Inflammatory macrophage (primary cell): ENCODE measurements around the gene HSD17B10.
"Not testable (repeated sequence)": the region's sequence is repeated elsewhere in the genome, so short reads cannot be mapped to it uniquely, and the experiment has no call there.

Source experiments
- DNase-seq, 2 donors: peaks; one replicate each; pipeline ENCODE4 v3.0.0-alpha.2; 2020 to 2022
- total RNA-seq, 18 experiments: gene quantifications; one replicate each; lab custom pipeline; 2026; ENCODE audit warnings: mixed read lengths in 6 of 18, inconsistent platforms in 2 of 18; lab: John Stamatoyannopoulos, UW

The HSD17B10 gene
- total RNA-seq = 16.6 to 37.8 (median 28.0) reads per million in 18 experiments

DNA sequence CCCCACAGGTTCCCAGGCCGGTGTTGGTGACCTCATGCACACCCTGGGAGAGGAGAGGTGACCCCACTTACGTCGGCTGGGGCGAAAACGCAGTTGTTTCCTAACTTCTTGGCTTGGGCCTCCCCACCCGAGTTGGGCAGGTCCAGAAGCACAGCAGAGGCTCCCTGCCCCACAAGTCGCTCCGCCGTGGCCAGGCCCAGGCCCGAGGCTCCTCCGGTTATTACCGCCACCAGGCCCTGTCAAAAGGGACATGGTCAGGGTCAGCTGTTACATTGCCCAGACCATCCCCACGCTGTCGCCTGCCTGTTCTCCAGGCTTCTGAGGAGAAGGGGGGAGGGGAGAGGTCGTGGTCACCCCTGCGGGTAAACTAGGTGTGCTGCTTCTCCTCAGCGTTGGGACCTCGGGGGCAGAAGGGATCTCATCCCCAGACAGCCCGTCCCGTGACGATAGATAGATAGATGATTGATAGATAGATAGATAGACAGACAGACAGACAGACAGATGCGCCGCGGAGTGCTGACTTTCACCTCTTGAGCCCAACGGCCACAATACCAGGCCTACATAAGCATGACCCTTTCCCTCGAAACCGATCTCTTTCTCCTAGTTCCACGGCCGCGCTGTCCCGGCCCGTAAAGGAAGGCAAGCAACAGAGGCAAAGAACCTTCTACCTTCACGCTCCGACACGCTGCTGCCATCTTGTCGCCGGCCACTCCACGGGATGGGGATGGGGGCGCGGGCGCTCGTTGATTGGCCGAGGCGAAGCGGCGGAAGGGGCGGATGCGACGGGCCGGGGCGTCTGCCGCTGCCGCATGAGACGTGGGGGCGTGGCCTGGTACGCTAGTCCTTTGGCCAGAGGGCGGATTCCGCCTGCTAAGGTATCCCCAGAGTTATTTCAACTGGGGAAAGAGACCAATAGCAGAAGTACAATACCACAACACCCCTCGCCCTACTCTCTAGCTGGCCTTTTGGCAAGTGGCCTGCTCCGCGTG, at the start of gene HSD17B10:
Gene HSD17B10 (minus strand): TSS at position 720 of the 989 bp plus-strand sequence. CDS start 25 bp downstream, at position 695.
- peak; percentile 89 to 92 for DNase-seq

DNA sequence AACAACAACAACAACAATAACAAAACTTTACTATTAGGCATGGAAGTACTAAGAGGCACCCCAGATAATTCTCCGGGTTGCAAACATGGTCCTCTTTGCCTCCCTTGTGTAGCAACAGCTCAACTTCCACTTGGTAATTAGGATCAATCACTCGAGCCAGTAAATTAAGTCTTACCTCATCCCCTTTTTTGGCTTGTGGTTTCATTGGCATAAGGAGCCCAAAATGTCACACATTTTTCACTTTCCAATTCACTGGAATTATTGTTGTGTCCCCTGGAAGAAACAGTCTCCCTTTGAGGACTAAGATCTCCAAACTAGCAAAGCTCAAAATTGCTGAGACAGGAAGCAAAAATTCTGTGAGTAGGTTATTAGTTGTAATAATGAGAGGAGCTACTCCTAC, 49.2 kb upstream of the HSD17B10 start:
- DNase-seq = no peak

DNA sequence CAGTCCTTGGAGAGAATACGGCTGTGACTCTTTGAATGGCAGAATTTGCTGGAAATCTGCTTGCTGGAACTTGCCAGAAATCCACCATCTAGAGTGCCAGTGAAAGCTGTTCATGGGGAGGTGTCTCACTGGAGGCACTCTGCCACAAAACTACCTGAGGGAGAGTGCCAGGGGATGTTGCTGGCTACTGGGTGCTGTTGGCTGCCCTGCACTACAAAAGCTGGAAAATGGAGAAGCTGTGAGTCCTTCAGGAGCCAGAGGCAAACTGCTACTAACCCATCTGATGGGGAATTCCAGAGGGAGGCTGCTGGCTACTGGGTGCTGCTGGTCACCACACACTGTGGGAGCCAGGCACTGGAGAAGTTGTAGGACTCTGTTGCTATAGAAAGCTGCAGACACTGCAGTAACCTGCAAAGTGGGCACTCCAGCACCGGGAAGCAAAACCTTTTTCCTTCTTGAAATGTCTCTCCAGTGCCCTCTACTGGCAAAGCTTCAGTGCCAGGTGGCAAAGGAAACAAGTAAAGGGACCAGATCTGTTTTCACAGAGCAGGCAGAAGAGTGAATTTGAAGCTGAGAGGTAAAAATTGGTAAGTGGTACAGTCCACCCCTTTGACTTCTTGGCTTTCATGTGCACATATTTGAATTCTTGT, 47.8 kb upstream of the HSD17B10 start:
- DNase-seq = peak; percentile 23 to 37

DNA sequence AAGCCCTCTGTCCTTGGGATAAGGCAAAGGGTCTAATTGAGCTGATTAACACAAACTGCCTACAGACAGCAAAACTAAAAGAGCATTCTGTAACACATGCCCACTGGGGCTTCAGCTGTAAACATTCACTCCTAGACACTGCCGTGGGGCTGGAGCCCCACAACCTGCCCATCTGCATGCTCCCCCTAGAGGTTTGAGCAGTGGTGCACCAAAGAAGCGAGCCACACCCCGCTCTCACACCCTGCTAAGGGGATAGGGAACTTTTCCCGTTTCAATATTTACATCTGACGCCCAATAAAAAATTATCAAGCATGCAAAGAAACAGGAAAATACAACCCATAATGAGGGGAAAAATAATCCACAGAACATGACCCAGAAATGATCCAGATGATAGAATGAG, 46.9 kb upstream of the HSD17B10 start:
- DNase-seq = no peak

DNA sequence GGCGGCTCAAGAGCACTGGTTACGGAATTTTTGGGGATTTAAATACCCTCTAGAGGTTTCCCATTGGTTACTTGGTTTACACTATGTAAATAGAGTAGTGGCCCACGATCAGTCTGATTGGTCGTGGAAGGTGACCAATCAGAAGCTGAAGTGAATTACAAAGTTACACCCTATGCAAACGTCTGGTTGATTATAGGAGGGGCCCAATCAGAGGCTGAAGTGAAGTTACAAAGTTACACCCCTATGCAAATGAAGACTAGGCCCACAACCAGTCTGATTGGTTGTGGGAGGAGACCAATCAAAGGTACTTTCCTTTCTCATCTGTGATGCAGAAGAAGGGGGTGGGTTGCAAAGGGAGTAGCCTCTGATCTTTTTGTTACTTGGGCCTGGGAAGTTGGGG, 45.1 kb upstream of the HSD17B10 start:
- no peak for DNase-seq

DNA sequence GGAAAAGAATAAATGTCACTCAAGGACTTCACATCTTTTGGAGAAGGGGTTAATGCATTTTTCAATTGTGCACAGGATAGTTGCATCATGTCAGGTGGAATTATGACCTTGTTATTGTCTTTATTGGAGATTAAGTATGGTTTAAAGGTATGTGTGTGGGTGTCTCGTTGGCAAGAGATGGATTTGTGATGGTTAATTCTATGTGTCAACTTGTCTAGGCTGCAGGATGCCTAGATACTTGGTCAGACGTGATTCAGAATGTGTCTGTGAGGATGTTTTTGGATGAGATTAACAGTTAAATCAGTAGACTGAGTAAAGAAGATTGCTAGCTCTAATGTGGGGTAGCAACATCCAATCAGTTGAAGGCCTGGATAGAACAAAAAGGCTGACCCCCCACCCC, 42.2 kb upstream of the HSD17B10 start:
- DNase-seq = no peak

DNA sequence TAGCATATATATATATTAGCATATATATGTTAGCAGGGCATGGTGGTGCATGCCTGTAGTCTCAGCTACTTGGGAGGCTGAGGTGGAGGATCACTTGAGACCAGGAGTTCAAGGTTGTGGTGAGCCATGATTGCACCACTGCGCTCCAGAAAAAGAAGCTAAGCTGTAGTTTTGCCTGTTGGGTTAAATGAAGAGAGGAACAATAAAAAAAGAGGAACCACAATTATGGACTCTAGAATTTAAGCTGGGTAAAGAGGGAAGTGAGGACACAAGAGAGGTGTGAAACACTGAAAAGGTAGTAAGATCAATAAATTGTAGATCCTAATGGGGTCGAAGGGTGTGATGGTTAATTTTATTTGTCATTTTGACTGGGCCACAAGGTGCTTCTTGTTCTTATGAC, 40.5 kb upstream of the HSD17B10 start:
- peak; percentile 24 to 60 for DNase-seq

DNA sequence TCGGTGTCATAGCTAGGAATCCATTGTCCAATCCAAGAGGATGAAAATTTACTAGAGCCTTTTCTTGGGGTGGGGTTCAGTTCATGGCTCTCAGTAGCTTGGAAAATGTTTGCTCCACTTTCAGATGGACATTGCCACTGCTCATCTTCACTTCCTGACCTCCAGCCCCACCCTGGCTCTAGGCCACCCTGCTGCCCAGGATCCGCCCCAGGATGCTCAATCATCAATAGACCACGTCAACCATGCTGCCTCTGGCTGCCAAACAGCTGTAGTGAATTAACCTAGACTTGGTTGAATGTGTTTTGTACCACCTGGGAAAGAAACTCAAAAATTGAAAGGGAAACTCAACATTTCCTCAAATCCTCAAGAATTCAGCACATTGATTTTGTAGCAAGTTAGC, 37.2 kb upstream of the HSD17B10 start:
- DNase-seq = no peak

DNA sequence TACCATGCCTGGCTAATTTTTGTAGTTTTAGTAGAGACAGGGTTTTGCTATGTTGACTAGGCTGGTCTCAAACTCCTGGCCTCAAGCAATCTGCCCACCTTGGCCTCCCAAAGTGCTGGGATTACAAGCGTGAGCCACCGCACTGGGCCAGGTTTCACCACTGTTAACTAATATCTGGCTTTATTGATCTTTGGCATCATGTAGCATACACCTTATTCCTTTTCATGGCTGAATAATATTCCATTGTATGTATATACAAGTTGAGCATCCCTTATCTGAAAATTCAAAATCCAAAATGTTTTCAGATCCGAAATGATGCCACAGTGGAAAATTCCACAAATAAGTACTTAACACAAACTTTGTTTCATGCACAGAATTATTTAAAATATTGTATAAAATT, 34.5 kb upstream of the HSD17B10 start:
- DNase-seq = not testable (repeated sequence)

DNA sequence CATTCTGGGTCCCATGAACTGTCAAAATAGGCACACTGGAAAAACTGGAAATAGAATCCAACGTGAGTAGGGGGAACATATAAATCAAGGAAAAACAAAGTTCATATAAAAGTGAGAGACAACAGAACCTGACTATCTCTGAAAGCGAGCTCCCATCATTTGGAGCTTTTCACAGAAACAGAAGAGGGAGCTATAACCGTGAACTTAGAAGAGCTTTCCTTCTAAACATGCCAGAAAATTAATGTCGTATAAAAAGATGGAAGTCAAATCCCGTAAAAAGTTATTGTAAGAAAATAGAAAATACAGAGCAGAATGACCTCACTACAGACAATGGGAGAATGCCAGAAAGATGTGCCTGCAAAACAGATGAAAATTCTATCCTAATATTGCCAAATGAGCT, 23.9 kb upstream of the HSD17B10 start:
- no peak for DNase-seq

DNA sequence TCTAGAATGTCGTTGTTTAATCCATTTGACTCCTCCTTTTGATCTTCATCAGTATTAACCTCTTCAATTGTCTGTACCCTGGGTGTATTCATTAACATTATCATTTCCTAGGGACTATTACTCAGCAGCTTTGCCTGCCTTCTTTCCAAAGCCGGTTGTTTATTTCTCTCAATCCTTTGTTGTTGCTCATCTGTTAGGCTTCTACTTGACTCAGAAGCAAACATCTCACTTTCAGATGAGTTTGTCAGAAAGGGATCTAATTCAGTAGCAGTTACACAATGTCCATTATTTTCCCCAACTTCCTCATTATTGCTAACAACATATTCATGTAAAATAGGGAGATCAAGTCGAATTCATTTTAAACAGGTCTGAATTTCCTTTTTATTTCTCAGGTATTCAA, 22.1 kb upstream of the HSD17B10 start:
- peak; percentile 11 to 48 for DNase-seq

DNA sequence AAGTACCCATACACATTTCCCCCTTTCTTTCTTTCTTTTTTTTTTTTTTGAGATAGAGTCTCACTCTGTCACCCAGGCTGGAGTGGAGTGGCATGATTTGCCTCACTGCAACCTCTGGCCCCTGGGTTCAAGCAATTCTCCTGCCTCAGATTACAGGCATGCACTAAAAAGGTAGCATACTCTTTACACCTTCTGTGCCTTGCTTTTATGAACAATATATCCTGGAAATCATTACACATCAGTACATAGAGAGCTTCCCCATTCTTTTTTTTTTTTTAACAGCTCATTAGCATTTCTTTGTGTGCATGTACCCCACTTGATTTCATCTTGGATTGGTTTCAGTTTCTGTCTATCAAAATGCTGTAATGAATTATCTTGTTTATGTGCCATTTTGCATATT, 18.6 kb upstream of the HSD17B10 start:
- DNase-seq = peak in 1 of 2 donors; percentile 4

DNA sequence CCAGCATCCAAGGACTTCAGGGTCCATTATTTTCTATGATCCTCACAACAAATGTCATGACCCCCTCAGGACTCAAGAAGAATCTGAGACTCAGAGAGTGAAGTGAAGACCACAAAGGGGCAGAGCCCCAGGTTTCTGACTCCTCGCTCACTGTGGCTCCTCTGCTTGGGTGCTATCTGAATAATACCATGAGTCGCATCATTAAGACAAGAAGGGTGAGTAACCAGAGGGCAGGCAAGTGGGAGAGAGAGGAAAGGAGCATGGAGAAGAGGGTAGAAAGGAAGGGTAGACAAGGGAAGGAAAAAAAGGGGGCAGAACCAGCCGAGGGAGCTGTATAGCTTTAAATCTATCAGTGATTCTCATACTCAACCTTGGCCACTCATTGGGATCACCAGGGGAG, 15.5 kb upstream of the HSD17B10 start:
- DNase-seq = no peak

DNA sequence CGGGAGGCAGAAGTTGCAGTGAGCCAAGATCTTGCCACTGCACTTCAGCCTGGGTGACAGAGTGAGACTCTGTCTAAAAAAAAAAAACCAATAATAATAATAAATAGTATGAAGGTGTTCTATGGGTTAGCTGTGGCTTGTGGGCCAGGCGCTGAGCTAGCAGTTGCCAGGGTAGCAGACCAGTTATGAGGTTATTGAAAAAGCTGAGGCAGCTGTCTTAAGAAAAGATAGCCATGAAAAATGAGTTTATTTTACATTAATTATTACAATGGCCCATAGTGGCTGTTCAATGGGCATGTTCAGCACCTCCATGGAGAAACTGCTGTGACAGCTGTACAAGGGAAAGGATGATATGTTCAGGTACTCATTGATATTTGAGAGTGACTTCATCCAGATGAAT, 13.3 kb upstream of the HSD17B10 start:
- DNase-seq = no peak

DNA sequence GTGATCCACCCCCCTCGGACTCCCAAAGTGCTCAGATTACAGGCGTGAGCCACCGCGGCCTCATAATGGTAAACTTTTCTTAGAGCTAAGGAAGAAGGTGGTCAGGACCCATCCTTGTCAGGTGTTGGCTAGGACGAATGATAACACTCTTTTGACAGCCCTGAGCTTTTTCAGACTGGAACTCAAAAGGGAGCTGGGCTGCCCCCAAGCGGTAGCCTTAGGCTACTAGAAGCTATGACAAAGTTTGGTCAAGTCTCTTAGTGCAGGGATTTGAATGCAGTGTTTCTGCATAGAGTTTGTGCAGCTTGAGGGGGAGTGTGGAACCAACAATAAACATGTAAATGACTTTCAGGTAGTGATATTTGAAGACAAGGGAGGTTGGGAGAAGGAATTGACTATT, 11.8 kb upstream of the HSD17B10 start:
- DNase-seq = peak; percentile 40 to 62

DNA sequence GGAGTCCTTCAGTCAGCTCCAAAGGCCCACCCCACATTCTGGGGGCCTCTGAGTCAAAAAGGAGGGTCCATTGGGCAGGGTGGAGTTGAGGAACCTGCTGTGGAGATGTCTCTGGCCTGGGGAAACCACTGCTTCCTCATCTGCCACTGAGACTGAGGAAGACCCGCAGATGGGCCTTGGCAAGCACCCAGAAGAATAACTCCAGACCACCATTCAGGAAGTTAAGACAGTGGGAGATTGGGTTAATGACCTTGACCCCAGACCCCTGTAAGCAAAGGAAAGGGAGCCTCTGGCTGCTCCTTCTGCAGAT, 8.1 kb upstream of the HSD17B10 start:
- DNase-seq = peak; percentile 26 to 32

DNA sequence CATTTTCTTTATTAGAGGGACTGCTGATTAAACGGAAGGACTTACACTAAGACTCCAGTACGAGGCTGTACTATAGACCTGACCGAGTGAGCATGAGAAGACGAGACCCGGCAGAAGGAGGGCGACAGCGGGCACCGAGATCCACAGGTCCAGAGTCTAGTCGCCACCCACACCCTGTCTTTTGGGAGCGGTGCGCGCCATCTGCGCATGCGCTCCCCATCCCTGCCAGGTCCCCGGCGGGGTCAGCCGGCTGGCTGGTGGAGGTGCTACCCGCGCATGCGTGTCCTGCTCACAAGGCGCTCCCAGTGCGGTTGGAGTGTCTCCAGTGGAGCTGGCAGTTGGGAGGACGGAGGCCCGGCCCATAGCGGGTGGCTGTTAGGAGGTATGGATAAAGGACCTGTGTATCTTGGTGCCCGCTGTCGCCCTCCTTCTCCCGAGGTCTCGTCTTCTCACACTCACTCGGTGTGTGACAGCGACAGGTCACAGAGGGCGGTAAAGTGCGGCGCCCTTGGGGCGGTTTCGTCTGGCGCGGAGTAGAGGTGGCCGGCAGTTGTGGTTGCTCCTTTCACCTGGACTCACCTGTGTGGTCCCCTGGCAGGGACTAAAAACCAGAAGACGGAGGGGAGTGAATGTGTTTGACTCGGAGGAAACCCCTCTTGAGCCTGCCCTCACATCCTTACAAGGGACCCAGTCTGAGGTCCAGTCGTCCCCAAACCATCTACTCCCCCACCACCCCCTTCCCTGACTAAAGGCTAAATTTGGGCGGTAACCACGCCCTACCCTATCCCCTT, 7.6 kb upstream of the HSD17B10 start:
- DNase-seq = peak; percentile 56 to 63

DNA sequence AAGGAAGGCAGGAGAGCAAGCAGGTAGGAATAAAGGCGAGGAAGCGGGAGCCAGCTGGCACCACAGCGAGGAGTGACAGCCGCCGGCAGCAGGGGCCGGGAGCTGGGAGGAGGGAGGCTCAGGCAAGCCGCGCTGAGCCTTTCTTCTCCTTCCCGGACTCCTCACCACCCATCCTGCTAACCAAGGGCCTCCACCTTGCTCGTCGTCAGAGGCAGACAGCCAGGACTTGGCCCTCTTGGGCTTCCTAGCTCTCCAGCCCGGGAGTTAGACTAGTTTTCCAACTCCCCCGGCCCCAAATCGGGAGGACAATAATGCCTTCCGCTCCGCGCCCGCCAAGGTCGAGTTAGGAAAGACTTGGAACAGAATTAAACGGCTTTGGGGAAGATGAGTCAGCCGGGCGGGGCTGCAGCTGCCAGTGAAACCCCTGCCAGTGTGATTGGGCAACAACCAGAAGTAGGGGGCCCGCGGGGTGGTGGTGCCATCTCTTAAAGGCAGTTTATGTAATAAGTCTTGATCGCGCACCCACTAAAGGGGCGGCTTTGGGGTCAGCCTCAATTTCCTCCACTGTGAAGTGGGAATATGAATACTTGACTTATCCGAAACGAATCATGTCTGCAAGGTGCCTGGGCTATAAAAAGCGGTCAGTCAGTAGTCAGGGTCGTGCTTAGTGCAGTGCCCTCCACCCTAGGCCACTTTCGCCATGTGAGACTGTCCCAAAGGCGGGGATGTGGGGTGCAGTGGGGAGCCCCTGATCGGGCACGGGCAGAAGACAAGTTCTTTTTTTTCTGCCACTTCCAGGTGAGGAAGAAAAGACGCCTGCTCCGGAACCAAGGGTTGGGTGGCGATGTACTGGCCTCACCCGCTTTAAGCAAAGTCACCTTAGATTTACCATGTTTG, 6.7 kb upstream of the HSD17B10 start:
- DNase-seq = peak; percentile 61 to 72

DNA sequence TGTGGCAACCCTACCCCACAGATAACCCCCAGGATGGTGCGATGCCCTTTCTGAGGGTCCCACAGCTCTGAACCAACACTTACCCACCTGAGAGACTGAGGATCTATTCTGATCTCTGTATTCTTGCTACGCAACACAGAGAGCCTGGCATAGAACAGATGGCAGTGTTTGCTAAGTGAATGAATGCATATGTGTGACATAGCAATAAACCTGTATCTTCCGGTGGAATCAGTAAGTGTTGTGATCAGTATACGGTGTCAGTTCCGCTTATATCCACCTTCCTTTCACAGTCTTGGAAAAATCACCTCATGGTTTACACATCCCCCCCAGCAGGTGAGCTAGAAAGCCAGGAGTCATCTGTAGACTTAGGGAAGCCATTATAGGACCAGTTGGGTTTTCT, 5.9 kb upstream of the HSD17B10 start:
- DNase-seq = no peak

DNA sequence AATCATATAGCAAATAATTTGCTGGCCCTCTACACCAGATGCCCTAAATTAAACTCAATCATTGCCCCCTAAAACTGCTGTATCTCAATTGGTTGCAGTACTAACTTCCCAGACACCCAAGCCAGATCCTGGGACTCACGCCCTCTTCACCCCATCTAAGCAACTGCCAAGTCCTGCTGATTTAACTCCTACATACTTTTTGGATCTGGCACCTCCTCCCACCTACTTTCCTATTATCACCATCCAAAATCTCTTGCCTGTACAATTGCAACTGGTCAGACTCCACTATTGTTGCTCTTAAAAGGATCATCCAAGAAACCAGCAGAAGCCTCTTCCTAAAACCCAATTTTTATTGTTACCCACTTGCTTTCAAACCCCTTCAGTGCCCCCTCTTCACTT, 4.7 kb upstream of the HSD17B10 start:
- no peak for DNase-seq

DNA sequence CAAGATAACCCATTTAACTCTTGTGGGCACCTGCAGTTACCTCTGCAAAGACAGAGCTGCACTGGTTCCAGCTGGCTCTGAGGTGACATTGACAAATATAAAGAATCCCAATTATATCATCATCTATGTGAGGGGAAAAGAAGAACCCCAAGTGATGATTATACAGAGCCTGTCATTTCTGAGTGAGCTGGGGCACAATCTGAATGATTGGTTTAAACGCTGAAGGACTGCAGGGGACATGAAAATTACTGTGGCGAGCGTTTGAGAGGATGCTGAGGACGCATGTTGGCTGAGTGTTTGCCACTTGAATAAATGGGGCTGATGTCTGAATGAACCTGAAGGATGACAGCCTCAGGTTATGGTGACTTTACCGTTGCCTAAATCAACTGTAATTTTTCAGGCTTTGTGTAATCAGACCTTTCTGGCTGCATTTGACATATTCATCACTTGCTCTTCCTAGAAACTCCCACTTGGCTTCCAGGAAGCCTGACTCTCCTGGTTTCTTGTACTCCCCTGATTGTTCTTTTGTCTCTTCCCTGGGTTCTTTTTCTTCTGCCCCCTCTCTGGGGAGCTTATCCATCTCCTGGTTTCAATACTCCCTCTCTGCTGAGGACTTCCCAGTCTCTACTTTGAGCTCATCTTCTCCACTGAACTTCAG, 4.1 kb upstream of the HSD17B10 start:
- no peak for DNase-seq

DNA sequence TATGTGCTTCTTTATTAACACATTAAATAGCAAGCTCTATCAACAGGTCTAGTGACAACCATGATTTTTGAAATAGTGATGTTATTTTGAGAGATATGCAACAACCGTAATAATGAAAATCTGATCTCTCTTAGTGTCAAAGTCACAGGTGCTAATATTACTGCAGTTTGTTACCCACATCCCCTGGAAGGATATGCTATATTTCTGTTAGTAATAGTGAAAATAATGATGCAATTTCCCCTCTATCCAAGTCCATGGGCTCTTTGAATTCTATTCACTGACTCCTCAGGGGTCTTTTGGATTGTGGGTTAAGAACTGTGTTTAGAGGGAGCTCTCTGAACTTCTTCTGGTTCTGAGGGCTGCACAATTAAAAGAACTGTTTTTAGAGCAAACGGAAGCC, 3.0 kb upstream of the HSD17B10 start:
- no peak for DNase-seq
